HepG2 (cell line): ENCODE results near the gene RPS6KA2. TPM values are rescaled to one million over a fixed set of nuclear protein-coding genes. Genes with fewer than 3 reads are reported as not detected.
A peak's percentile ranks its signal among the peaks of the same experiment; 100 is the strongest.

Experiments used
- ETV6 ChIP-seq: sonication (generic); formaldehyde crosslinking; conservative IDR thresholded peaks from 2 replicates; pipeline ENCODE4 v1.4.0; 2020; ENCODE audit warnings: missing genetic modification reagents
- KIAA2018 ChIP-seq: sonication (generic); formaldehyde crosslinking; IDR thresholded peaks from 2 replicates; pipeline ENCODE4 v1.5.0; 2020; ENCODE audit warnings: mild to moderate bottlenecking, missing genetic modification reagents, borderline replicate concordance
- LBX2 ChIP-seq: sonication (generic); formaldehyde crosslinking; IDR thresholded peaks from 2 replicates; pipeline ENCODE4 v1.5.0; 2020; ENCODE audit warnings: missing genetic modification reagents, mild to moderate bottlenecking, borderline replicate concordance
- MAZ ChIP-seq, 2 experiments: sonication (generic) in 1 of 2; formaldehyde crosslinking in 1 of 2; IDR thresholded peaks; 2 replicates each; pipeline versions ENCODE4 v1.5.0 to v1.6.1; 2012 to 2020; ENCODE audit warnings: low read depth in 2 of 2, mild to moderate bottlenecking in 2 of 2, borderline replicate concordance in 1 of 2, improper control_type of control experiment in 1 of 2, low read length in 1 of 2, missing genetic modification reagents in 1 of 2, moderate library complexity in 1 of 2
- MYNN ChIP-seq: sonication (generic); formaldehyde crosslinking; IDR thresholded peaks from 2 replicates; pipeline ENCODE4 v1.4.0; 2020; ENCODE audit warnings: mild to moderate bottlenecking, low read depth, missing genetic modification reagents
- SALL2 ChIP-seq: sonication (generic); formaldehyde crosslinking; IDR thresholded peaks from 2 replicates; pipeline ENCODE4 v1.8.1; 2023; ENCODE audit warnings: mild to moderate bottlenecking, missing genetic modification reagents, inconsistent platforms
- SUZ12 ChIP-seq: fragments of 150-350 bp; IDR thresholded peaks from 2 replicates; pipeline ENCODE4 v1.6.1; 2014; ENCODE audit warnings: low read depth, low read length
- ZNF609 ChIP-seq: sonication (generic); formaldehyde crosslinking; IDR thresholded peaks from 2 replicates; pipeline ENCODE4 v1.4.0; 2020; ENCODE audit warnings: mild to moderate bottlenecking, missing genetic modification reagents, borderline replicate concordance
- polyA plus RNA-seq, 8 experiments: library from polyadenylated mRNA; depleted of rRNA in 3 of 8; stranded (reverse) in 7 of 8; unstranded in 1 of 8; fragments of >200 nt; fragmentation: Illumina TruSeq in 4 of 8; extraction: Trizol in 4 of 8; gene quantifications; 2 replicates each; pipeline versions ENCODE4 v1.2.1 to v1.2.3, GENCODE V29; 2011 to 2016; ENCODE audit warnings: low read depth in 4 of 8, missing spikeins in 1 of 8, mixed read lengths in 1 of 8; ENCODE audit not compliant: insufficient read depth in 1 of 8
- total RNA-seq, 5 experiments: library from RNA; depleted of rRNA; stranded (reverse); fragments of >200 nt; fragmentation: Illumina TruSeq; extraction: Trizol; gene quantifications; 2 replicates each; pipeline ENCODE4 v1.2.3, GENCODE V29; 2016; ENCODE audit warnings: low read depth in 1 of 5

RPS6KA2 gene
- total and polyA plus RNA-seq, 2 of the 13 experiments (the other 11 are each of a cell fraction or from before 2014, with no cell fraction given): 0.22 to 0.38 TPM

GRCh38 chr6:166382933-166383801, 243.9 kb downstream of the RPS6KA2 start, which contains the start of gene MPC1 (continued):
- no peak for TF ChIP-seq KIAA2018
- TF ChIP-seq SALL2 (CRISPR knock-in tag): peak; percentile 98
- no peak for TF ChIP-seq ETV6 (CRISPR knock-in tag)
- TF ChIP-seq ZNF609 (CRISPR knock-in tag): no peak; the same call in 1 of the 2 replicates
- peak; percentile 59; the same call in 1 of the 2 replicates for TF ChIP-seq MAZ (IDR thresholded peaks at IDR 0.05; ENCODE audit: borderline replicate concordance, low read depth, low read length)
- peak; percentile 91 for TF ChIP-seq MAZ (CRISPR knock-in tag; IDR thresholded peaks at IDR 0.05; ENCODE audit: low read depth)
- TF ChIP-seq MYNN: no peak
- no peak for TF ChIP-seq LBX2 (CRISPR knock-in tag)
- TF ChIP-seq SUZ12: no peak
